ENCODE results near the gene HDAC4.

HDAC4 gene

GRCh38 chr2:239302808-239303557, 97.8 kb downstream of the HDAC4 start:
- no peak for TF ChIP-seq JUND (IDR thresholded peaks at IDR 0.05; ENCODE audit: low read depth)
- in situ Hi-C loops (cut with HindIII; ENCODE audit: low pct_unique_long_range_greater_than_20kb, low sequenced_read_pairs): no loop called here
- DNase-seq (ENCODE audit: low read depth in 1 of 2, low spot score in 1 of 2): no peak

GRCh38 chr2:239302083-239302807, 98.6 kb downstream of the HDAC4 start:
- in situ Hi-C loops (cut with HindIII; ENCODE audit: low pct_unique_long_range_greater_than_20kb, low sequenced_read_pairs): no loop called here
- no peak for DNase-seq (ENCODE audit: low read depth in 1 of 2, low spot score in 1 of 2)
- no peak for TF ChIP-seq JUND (IDR thresholded peaks at IDR 0.05; ENCODE audit: low read depth)

GRCh38 chr2:239300871-239301735, 99.7 kb downstream of the HDAC4 start:
- TF ChIP-seq JUND (IDR thresholded peaks at IDR 0.05; ENCODE audit: low read depth): no peak
- no peak for DNase-seq (ENCODE audit: low read depth in 1 of 2, low spot score in 1 of 2)
- in situ Hi-C loops (cut with HindIII; ENCODE audit: low pct_unique_long_range_greater_than_20kb, low sequenced_read_pairs): no loop called here

- in situ Hi-C loops (cut with HindIII; ENCODE audit: low pct_unique_long_range_greater_than_20kb, low sequenced_read_pairs): no loop called here
- DNase-seq (ENCODE audit: low read depth in 1 of 2, low spot score in 1 of 2): no peak
- no peak for TF ChIP-seq JUND (IDR thresholded peaks at IDR 0.05; ENCODE audit: low read depth)
Measured at GRCh38 chr2:239300242-239300641, 100.6 kb downstream of the HDAC4 start.

- DNase-seq (ENCODE audit: low read depth in 1 of 2, low spot score in 1 of 2): no peak
- in situ Hi-C loops (cut with HindIII; ENCODE audit: low pct_unique_long_range_greater_than_20kb, low sequenced_read_pairs): no loop called here
- no peak for TF ChIP-seq JUND (IDR thresholded peaks at IDR 0.05; ENCODE audit: low read depth)
Measured at GRCh38 chr2:239299218-239299939, 101.4 kb downstream of the HDAC4 start.

GRCh38 chr2:239298116-239298804, 102.6 kb downstream of the HDAC4 start:
- no peak for TF ChIP-seq JUND (IDR thresholded peaks at IDR 0.05; ENCODE audit: low read depth)
- in situ Hi-C loops (cut with HindIII; ENCODE audit: low pct_unique_long_range_greater_than_20kb, low sequenced_read_pairs): no loop called here
- DNase-seq (ENCODE audit: low read depth in 1 of 2, low spot score in 1 of 2): no peak

- no peak for DNase-seq (ENCODE audit: low read depth in 1 of 2, low spot score in 1 of 2)
- no peak for TF ChIP-seq JUND (IDR thresholded peaks at IDR 0.05; ENCODE audit: low read depth)
- in situ Hi-C loops (cut with HindIII; ENCODE audit: low pct_unique_long_range_greater_than_20kb, low sequenced_read_pairs): no loop called here
Measured at GRCh38 chr2:239297142-239298004, 103.4 kb downstream of the HDAC4 start.

- in situ Hi-C loops (cut with HindIII; ENCODE audit: low pct_unique_long_range_greater_than_20kb, low sequenced_read_pairs): no loop called here
- no peak for DNase-seq (ENCODE audit: low read depth in 1 of 2, low spot score in 1 of 2)
- no peak for TF ChIP-seq JUND (IDR thresholded peaks at IDR 0.05; ENCODE audit: low read depth)
Measured at GRCh38 chr2:239296020-239296932, 104.5 kb downstream of the HDAC4 start.

GRCh38 chr2:239295377-239296019, 105.3 kb downstream of the HDAC4 start:
- in situ Hi-C loops (cut with HindIII; ENCODE audit: low pct_unique_long_range_greater_than_20kb, low sequenced_read_pairs): no loop called here
- no peak for DNase-seq (ENCODE audit: low read depth in 1 of 2, low spot score in 1 of 2)
- TF ChIP-seq JUND (IDR thresholded peaks at IDR 0.05; ENCODE audit: low read depth): no peak
